Right forelimb (tissue), 1 donor: ENCODE data around the gene SNU13.
"Not testable (repeated sequence)": the region's sequence is repeated elsewhere in the genome, so short reads cannot be mapped to it uniquely, and the experiment has no call there.

ENCODE experiments used
- DNase-seq: peaks from one replicate; pipeline ENCODE4 v3.0.0-alpha.2; 2018

The SNU13 gene

DNA sequence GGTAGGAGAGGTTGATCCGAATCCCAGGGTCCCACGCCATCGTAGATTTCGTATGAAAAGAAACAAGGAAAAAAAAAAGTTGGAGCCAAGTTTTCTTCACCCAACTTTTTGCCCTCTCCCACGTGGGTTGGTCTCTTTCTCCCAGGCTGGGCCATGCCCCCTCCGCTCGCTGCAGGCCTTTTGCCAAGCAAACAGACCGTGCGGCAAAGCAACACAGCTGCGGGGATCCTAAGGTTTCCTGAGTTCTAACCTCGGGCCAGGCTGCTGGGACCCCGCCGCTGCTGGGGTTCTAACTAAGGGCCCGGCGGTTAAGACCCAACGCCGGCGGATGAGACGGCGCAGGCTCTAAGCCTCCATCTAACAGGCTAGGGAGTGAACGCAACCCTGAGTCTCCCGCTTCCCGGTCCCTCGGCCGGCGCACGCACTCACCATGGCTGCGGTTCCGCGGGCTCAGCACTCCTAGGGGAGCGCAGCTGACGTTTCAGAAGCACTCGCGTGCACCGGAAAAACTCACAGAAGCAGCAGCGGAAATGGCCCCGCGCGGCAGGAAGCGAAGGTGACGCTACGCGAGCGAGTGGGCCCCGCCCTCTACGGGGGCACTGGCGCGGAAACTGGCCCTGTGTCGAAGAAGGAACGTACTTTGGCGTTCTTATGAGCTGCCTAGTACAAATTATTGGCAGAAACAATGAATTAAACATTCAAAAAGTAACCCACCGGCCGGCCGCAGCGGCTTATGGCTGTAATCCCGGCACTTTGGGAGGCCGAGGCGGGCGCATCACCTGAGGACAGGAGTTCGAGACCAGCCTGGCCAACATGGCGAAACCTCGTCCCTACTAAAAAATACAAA is at the start of gene SNU13:
Gene SNU13 (minus strand): TSS at position 503 of the 847 bp plus-strand sequence. CDS start 71 bp downstream, at position 432.
- peak; percentile 93 for DNase-seq

- not testable (repeated sequence) for DNase-seq
Measured at GRCh38 chr22:41733241-41733640, 44.6 kb upstream of the SNU13 start.

- no peak for DNase-seq
Measured at GRCh38 chr22:41732096-41732772, 43.6 kb upstream of the SNU13 start.

DNA sequence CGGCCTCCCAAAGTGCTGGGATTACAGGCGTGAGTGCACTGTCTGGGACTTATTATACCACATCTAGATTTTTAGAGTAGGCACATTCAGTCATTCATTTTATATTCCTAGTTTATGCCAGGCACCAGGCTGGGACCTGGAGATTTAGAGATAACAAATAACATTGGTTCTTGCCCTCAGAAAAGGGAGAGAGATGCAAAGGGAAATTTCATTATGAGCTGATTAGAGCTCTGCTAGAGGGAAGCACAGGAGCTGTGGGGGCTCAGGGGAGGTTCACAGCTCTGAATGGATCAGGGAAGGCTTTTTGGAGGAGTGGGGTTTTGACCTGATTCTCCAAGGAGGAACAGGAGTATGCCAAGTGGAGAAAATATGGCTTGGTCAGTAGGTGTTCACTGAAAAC is 42.9 kb upstream of the SNU13 start:
- DNase-seq: no peak

DNA sequence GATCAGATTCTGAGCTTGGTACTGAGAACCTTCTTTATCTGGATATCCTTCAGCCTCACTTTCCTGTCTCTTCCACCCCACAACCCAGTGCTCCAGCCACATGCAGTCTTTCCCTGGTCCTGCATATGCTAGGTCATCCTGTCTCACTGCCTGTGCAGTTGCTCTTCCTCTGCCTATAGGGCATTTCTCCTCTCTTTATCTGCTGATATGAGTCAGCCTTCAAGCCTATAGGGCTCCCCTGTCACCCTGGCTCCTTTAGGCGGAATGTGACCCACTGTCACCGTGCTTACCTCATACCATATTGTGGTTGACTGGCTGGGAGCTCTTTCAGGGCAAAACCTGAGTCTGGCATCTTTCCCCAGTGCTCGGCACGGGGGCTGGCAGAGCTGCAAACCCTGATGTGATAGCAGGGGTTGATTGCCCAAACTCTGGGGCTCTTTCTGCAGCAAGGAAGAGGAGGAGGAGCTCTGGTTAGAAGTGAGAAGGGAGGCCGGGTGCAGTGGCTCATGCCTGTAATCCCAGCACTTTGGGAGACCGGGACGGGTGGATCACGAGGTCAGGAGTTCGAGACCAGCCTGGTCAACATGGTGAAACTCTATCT is 36.9 kb upstream of the SNU13 start:
- DNase-seq: no peak

DNA sequence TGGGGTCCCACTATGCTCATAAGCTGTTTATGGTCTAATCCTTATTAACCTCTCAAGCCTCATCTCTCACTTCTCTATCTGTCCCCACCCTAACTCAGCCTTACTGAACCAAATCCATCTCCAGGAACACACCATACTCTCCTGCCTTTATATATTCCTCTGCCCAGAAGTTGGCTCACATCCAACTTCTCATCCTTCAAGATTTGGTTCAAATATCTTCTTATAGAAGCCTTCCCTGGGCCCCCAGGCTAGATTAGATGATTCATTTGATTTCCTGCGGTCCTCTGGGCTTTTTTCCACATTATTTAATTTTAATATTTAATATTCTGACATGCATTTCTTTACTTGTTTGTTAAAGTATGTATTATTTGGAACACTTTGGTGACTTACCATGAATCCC is 33.8 kb upstream of the SNU13 start:
- DNase-seq: no peak

- DNase-seq: no peak
Measured at GRCh38 chr22:41713004-41713403, 24.3 kb upstream of the SNU13 start.

DNA sequence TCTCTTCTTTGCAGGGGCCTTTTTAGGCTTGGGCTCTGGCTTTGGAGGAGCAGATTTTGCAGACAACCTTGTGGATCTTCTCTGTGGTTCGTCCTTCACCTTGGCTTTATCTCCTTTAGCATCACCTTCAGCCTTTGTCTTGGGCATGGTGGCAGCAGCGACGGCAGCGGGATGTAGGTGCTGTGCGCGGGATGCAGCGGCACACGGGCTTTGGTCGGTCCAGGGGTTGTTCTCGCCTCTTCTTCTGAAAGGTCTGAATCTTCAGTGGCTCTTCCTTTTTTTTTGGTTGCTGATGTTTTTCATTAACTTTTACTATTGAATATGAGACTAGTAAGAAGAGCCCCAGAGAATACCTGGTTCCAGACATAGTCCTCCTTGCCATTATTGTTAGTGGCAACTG is 20.7 kb upstream of the SNU13 start:
- no peak for DNase-seq

DNA sequence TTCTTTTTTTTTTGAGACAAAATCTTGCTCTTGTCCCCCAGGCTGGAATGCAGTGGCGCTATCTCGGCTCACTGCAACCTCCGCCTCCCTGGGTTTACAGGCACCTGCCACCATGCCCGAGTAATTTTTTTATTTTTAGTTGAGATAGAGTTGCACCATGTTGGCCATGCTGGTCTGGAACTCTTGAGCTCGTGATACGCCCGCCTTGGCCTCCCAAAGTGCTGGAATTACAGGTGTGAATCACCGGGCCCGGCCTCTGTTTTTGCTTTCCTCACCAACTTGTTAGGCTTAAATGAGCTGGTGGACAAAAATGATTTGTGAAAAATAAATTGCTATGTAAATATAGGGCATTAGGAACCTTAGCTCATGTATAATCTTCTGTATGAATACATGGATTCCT is 14.1 kb upstream of the SNU13 start:
- DNase-seq: no peak

GRCh38 chr22:41700108-41700364 is 11.4 kb upstream of the SNU13 start:
- DNase-seq: no peak

DNA sequence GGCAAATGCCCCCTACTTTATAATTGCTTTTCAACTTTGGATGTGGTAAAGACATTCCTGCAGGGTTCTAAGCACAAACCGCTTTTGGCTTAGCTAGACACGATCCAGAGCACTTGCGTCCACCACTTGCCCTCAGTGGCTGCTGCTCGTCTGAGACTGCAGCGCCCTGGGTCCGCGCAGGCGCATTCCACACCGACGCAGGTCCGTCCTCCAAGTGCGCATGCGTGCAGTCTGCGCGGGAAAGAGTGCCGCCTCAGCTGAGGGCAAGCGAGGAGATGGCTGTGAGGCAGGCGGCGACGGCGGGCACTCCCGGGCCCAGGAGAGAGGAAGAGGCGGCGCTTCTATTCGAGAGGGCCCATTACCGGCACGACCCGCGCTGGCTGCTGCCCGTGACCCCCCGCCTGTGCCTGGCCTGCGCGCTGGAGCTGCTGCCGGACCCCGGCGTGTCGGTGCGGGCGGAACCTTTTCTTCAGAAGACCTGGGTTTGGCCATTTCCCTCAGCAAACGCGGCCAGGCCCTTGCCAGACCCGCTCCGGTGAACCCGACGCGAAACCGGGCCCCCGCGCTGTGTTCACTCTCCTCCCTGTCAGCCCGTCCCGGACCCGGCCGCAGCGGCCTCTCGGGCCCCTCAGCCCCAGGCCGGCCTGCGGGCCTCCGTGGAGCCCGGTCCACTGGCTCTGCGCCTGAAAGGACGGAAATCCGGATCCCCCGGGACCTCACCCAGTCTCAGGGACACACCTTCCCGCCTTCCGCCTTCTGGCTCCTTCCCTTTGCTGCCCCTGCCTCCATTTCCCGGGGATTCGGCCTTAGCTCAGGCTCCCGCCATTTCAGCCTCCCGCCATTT is 10.8 kb upstream of the SNU13 start, which contains the start of gene MEI1:
Gene MEI1 (plus strand): TSS at position 240 of the 844 bp plus-strand sequence. CDS start 36 bp downstream, at position 276.
- peak; percentile 85 for DNase-seq

DNA sequence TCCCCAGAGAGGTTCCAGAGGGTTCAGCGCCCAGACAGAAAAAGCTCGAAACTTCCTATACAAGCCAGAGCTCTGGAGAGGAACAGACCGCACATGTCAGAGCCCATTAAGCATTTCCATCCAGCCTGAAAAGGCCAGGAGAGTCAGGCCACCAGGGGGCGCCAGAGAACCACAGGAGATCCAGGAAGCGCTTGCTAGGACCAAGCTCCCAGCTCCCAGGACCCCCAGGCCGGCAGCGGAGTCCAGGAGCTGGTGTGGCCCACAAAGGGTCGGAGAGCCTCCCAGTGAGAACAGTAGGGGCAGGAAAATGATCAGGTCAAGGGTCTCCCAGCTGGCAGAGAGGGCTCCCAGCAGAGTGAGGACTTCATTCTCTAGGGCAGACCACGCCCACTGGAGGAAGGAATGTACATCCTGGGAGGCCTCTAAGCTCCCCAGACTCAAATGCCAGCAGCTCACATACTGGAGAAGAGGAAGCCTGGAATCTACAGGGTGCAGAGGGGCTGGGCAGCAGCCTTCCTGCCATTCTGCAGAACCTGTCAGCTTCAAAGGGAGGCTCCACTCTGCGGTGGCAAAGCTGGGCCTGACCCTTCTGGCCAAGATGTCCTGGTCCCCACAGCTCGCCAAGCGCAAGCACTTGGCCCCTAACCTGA is 8.6 kb upstream of the SNU13 start:
- peak; percentile 97 for DNase-seq

GRCh38 chr22:41696703-41697102 is 8.0 kb upstream of the SNU13 start:
- no peak for DNase-seq

DNA sequence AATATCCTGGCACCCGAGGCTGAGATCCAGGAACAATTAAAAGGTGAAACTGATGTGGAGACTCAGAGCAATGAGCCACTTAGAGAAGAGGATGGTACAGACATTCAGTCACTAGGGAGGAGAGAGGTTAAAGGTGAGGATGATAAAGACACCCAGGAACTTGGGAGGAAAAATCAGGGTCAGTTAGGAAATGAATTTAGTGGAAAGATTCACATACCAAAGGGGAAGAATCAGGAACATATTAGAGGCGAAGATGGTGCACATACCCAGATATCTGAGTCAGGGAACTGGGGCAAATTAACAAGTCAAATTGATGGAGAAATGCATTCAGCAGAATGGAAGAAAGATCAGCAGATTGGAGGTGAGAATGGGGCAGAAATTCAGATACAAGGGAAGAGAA is 6.5 kb upstream of the SNU13 start:
- no peak for DNase-seq

GRCh38 chr22:41690476-41690875 is 1.8 kb upstream of the SNU13 start:
- DNase-seq: no peak

DNA sequence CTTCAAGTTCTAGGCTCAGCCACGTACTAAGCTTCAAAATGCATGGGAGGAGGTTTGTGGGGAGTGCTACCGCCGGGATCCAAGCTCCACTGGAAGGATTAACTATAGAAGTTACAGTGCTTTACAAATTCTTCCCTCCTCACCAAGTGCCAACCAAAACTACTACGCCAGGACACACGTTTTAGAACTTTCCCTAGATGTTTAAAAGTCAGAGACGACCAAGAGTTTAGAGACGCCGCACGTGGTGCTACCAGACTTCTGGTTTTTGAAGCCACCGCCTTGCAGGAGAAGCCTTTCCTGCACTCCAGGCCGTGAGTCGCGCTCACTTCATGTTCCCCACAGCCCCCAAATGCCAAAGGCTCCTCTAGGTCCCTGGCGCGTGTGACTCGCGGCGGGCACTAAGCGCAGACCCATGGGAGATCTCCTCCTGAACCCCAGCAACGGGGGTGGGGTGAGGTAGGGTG is 734 bp downstream of the SNU13 start:
- DNase-seq: no peak

DNA sequence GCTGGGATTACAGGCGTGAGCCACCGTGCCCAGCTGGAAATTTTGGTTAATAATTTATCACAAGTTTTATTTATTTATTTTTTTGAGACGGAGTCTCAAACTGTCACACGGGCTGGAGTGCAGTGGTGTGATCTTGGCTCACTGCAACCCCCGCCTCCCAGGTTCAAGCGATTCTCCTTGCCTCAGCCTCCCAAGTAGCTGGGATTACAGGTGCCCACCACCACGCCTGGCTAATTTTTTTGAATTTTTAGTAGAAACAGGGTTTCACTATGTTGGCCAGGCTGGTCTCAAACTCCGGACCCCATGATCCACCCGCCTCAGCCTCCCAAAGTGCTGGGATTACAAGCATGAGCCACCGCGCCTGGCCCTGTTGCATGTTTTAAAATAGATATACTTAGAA is 1.8 kb downstream of the SNU13 start:
- not testable (repeated sequence) for DNase-seq

DNA sequence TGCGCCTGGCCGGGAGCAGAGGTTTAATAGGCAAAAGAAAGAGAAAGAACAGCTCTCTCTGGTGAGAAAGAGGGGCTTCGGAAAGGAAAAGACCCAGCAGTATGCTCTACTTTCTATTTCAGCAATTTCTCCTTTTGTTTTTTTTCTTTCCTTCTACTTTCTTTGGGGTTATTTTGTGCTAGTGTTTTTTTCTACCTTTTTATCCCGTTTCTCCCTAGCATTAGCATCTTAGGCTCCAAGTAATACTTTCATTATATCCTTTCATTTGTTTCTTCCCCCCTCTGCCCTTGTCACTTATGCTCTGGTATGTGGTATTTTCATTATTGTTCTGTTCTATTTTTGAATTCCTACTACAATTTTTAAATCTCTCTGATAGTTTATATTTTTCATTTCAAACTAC is 4.5 kb downstream of the SNU13 start:
- DNase-seq: no peak

GRCh38 chr22:41683616-41684015 is 5.1 kb downstream of the SNU13 start:
- DNase-seq: no peak

- DNase-seq: no peak
Measured at GRCh38 chr22:41683052-41683451, 5.6 kb downstream of the SNU13 start.

GRCh38 chr22:41682033-41682807 is 6.4 kb downstream of the SNU13 start:
- peak; percentile 94 for DNase-seq

- no peak for DNase-seq
Measured at GRCh38 chr22:41681616-41682015, 7.1 kb downstream of the SNU13 start.
